Mucosa of descending colon (tissue), 3 donors: ENCODE data around the gene PPP1R18. TPM values are rescaled to one million over a fixed set of nuclear protein-coding genes. Genes with fewer than 3 reads are reported as not detected.

Experiments
- ATAC-seq: fragments of 200-7000 bp; cut with Tn5 transposase; one replicate; pipeline ENCODE4 v1.9.1; 2020; ENCODE audit warnings: mild to moderate bottlenecking, moderate library complexity
- DNase-seq, 3 donors: peaks; one replicate each; pipeline ENCODE4 v3.0.0-alpha.2; 2020
- H3K36me3 ChIP-seq: fragments of 200-600 bp; one replicate; pipeline ENCODE4 v1.8.0; 2021; ENCODE audit warnings: low read depth, mild to moderate bottlenecking
- H3K4me1 ChIP-seq: fragments of 200-600 bp; one replicate; pipeline ENCODE4 v1.8.0; 2021; ENCODE audit warnings: low read depth, mild to moderate bottlenecking
- H3K4me3 ChIP-seq: fragments of 200-600 bp; one replicate; pipeline ENCODE4 v1.8.0; 2021; ENCODE audit warnings: mild to moderate bottlenecking
- H3K9me3 ChIP-seq: fragments of 200-600 bp; one replicate; pipeline ENCODE4 v1.8.0; 2021; ENCODE audit warnings: mild to moderate bottlenecking
- CTCF ChIP-seq: fragments of 200-600 bp; IDR thresholded peaks from one replicate; pipeline ENCODE4 v1.8.0; 2022; ENCODE audit warnings: antibody characterized with exemption, mild to moderate bottlenecking
- intact Hi-C, 2 donors: fragments of 100-400 bp; cut with DNase I in 1 of 2; cut with micrococcal nuclease in 1 of 2; formaldehyde crosslinking; loops; one replicate each; pipeline versions ENCODE4 v1.11.0 to v1.11.1; 2022; cut with DNase I, micrococcal nuclease
- total RNA-seq, 3 donors: library from RNA; stranded (reverse); fragmentation: NEBNext Ultra II Directional in 2 of 3; extraction: Animal tissue kit (Norgen Biotek cat#: 25700) in 2 of 3; gene quantifications; one replicate each; pipeline versions ENCODE4 v1.2.1 to v1.2.4, GENCODE V29; 2021 to 2023
- donor health status: DM: no; HTN: no; CAD: no; lungs with moderate emphysema.
- donor health status: DM: no; HTN: no; CAD: no.
- donor health status: DM: no; HTN: yes; CAD: no.

The PPP1R18 gene
- total RNA-seq, 3 donors from 2014 or later = 8.6 to 55.1 (median 22.1) TPM

GRCh38 chr6:30682143-30683117 is 4.0 kb downstream of the PPP1R18 start:
- Histone ChIP-seq H3K9me3 (no peaks in the 10 kb centered on the region), H3K36me3 (no peaks in the 10 kb centered on the region), H3K4me1 (peaks cover 18% of the 10 kb centered on the region), H3K4me3 (peak overlapping the region; percentile 14)
- ATAC-seq (peak; percentile 57), DNase-seq (peak; percentile 79 to 96 (median 84))
- TF ChIP-seq CTCF = no peak
- intact Hi-C loops = no loop called here

- TF ChIP-seq CTCF = no peak
- H3K4me1 ChIP-seq = peaks cover 17% of the 10 kb centered on the region
Measured at GRCh38 chr6:30681766-30682142, 4.7 kb downstream of the PPP1R18 start.

GRCh38 chr6:30679765-30680535 is 6.5 kb downstream of the PPP1R18 start:
- ATAC-seq (no peak), DNase-seq (peak in 1 of 3 donors; percentile 17)
- Histone ChIP-seq H3K9me3 (no peaks in the 10 kb centered on the region), H3K4me1 (peaks cover 17% of the 10 kb centered on the region), H3K36me3 (no peaks in the 10 kb centered on the region), H3K4me3 (no peak overlapping the region)
- TF ChIP-seq CTCF = no peak
- intact Hi-C loops = loop anchor here (2.0 kb wide), 1 partner anchor 43 kb away; no protein-coding TSS in a partner anchor

More at GRCh38 chr6:30681766-30682142, 4.7 kb downstream of the PPP1R18 start:
- no peaks in the 10 kb centered on the region for H3K9me3 ChIP-seq
- intact Hi-C loops = loop anchor here in 1 of 2 donors (2.0 kb wide), 1 partner anchor 41 kb away; no protein-coding TSS in a partner anchor
- H3K4me3 ChIP-seq = no peak overlapping the region
- ATAC-seq (no peak), DNase-seq (peak in 1 of 3 donors; percentile 17)
- H3K36me3 ChIP-seq = no peaks in the 10 kb centered on the region

- peaks cover 17% of the 10 kb centered on the region for H3K4me1 ChIP-seq
Measured at GRCh38 chr6:30678964-30679726, 7.3 kb downstream of the PPP1R18 start.

More at GRCh38 chr6:30678964-30679726, 7.3 kb downstream of the PPP1R18 start:
- Histone ChIP-seq H3K9me3 (no peaks in the 10 kb centered on the region), H3K4me3 (no peak overlapping the region), H3K36me3 (no peaks in the 10 kb centered on the region)
- peak; percentile 93 for TF ChIP-seq CTCF
- intact Hi-C loops = loop anchor here in 1 of 2 donors (2.0 kb wide), 1 partner anchor 44 kb away; no protein-coding TSS in a partner anchor
- peak; percentile 88 to 93 (median 93) for DNase-seq
- peak; percentile 87 for ATAC-seq
